HCT116 (cell line): ENCODE data around the gene AP4S1. TPM values are rescaled to one million over a fixed set of nuclear protein-coding genes. Genes with fewer than 3 reads are reported as not detected.
A peak's percentile ranks its signal among the peaks of the same experiment; 100 is the strongest.
"Not testable (repeated sequence)": the region's sequence is repeated elsewhere in the genome, so short reads cannot be mapped to it uniquely, and the experiment has no call there.

Experiments used
- ATAC-seq: fragments of 200-7000 bp; cut with Tn5 transposase; 2 replicates; pipeline ENCODE4 v1.9.1; 2020; ENCODE audit warnings: mild to moderate bottlenecking, moderate library complexity
- BruUV-seq: library from RNA; stranded (reverse); fragments of 400-500 nt; replicated peaks from 2 replicates; lab custom pipeline; 2021; lab: Mats Ljungman, UMichigan
- CTCF ChIA-PET: fragments of 300-600 bp; sonication (Branson Sonifier 250); formaldehyde crosslinking; loops from one replicate; lab custom pipeline; 2021; ENCODE audit warnings: antibody characterized with exemption; lab: Charles Lee
- POLR2A ChIA-PET: fragments of 300-600, 350-600 bp; sonication (Branson Sonifier 250); formaldehyde crosslinking; loops from one replicate; lab custom pipeline; 2021; ENCODE audit warnings: antibody characterized with exemption; lab: Charles Lee
- RAD21 ChIA-PET, 2 experiments: fragments of 300-600 bp; sonication (Branson Sonifier 250); formaldehyde crosslinking; loops; one replicate each; lab custom pipeline; 2023; ENCODE audit warnings: low total read pairs in 2 of 2; ENCODE audit not compliant: uncharacterized antibody in 2 of 2, unreplicated experiment in 2 of 2, low non-redundant PET in 1 of 2; lab: Charles Lee
- DNase-seq: peaks from one replicate; pipeline ENCODE4 v3.0.0-alpha.2; 2010; ENCODE audit warnings: low read depth, low spot score
- H2AFZ ChIP-seq: fragments of 200-600 bp; shearing (Covaris generic), sonication (generic); 2 replicates; pipeline ENCODE4 v1.6.1; 2017; ENCODE audit warnings: low read depth, mixed run types, mixed read lengths, antibody characterized with exemption, low read length; ENCODE audit not compliant: poor library complexity, severe bottlenecking
- H3K27ac ChIP-seq: 2 replicates; pipeline ENCODE4 v1.5.1; 2012; ENCODE audit warnings: low read depth, low read length
- H3K27me3 ChIP-seq: fragments of 200-600 bp; sonication (generic); 2 replicates; pipeline ENCODE4 v1.6.1; 2016; ENCODE audit warnings: mixed run types, low read length, mixed read lengths; ENCODE audit not compliant: insufficient read depth
- H3K36me3 ChIP-seq, 2 experiments: fragments of 200-500 bp in 1 of 2; fragments of 200-600 bp in 1 of 2; sonication (Bioruptor generic) in 1 of 2; sonication (generic) in 1 of 2; 2 replicates each; pipeline versions ENCODE4 v1.5.1 to v1.6.1; 2014 to 2016; ENCODE audit warnings: low read length in 2 of 2, inconsistent platforms in 1 of 2, mixed read lengths in 1 of 2, mixed run types in 1 of 2; ENCODE audit not compliant: insufficient read depth in 2 of 2, control insufficient read depth in 1 of 2
- H3K4me1 ChIP-seq, 2 experiments: fragments of 200-600 bp in 1 of 2; sonication (generic) in 1 of 2; 2 replicates each; pipeline versions ENCODE4 v1.5.1 to v1.6.1; 2012 to 2017; ENCODE audit warnings: low read length in 2 of 2, inconsistent platforms in 1 of 2, mild to moderate bottlenecking in 1 of 2, mixed read lengths in 1 of 2, mixed run types in 1 of 2, moderate library complexity in 1 of 2; ENCODE audit not compliant: insufficient read depth in 2 of 2, control insufficient read depth in 1 of 2
- H3K4me2 ChIP-seq: fragments of 200-600 bp; sonication (generic); 2 replicates; pipeline ENCODE4 v1.6.1; 2017; ENCODE audit warnings: mixed run types, low read length, mixed read lengths
- H3K4me3 ChIP-seq, 2 experiments: fragments of 200-600 bp in 1 of 2; sonication (generic) in 1 of 2; replicated peaks in 1 of 2; 2 replicates each; pipeline ENCODE4 v1.5.1; 2011 to 2016; ENCODE audit warnings: low read length in 2 of 2, control low read depth in 1 of 2, low read depth in 1 of 2, mild to moderate bottlenecking in 1 of 2, mixed read lengths in 1 of 2, mixed run types in 1 of 2
- H3K79me2 ChIP-seq: fragments of 200-600 bp; sonication (generic); 2 replicates; pipeline ENCODE4 v1.6.1; 2017; ENCODE audit warnings: mild to moderate bottlenecking, mixed run types, low read length, moderate library complexity, mixed read lengths; ENCODE audit not compliant: insufficient read depth
- H3K9ac ChIP-seq: fragments of 200-600 bp; sonication (generic); 2 replicates; pipeline ENCODE4 v1.6.1; 2016; ENCODE audit warnings: low read length, mixed read lengths
- H3K9me2 ChIP-seq: fragments of 200-600 bp; sonication (generic), shearing (Covaris generic); 2 replicates; pipeline ENCODE4 v1.6.1; 2017; ENCODE audit warnings: mixed run types, mild to moderate bottlenecking, moderate library complexity; ENCODE audit not compliant: insufficient read depth
- H3K9me3 ChIP-seq, 2 experiments: fragments of 200-500 bp in 1 of 2; fragments of 200-600 bp in 1 of 2; sonication (Bioruptor generic) in 1 of 2; sonication (generic) in 1 of 2; 2 replicates each; pipeline ENCODE4 v1.6.1; 2014 to 2017; ENCODE audit warnings: low read length in 2 of 2, mixed read lengths in 2 of 2, inconsistent platforms in 1 of 2, low read depth in 1 of 2, mild to moderate bottlenecking in 1 of 2, mixed run types in 1 of 2, moderate library complexity in 1 of 2; ENCODE audit not compliant: control insufficient read depth in 1 of 2, insufficient read depth in 1 of 2
- H4K20me1 ChIP-seq: fragments of 200-600 bp; sonication (generic), shearing (Covaris generic); 2 replicates; pipeline ENCODE4 v1.6.1; 2017; ENCODE audit warnings: mixed run types, mild to moderate bottlenecking, moderate library complexity; ENCODE audit not compliant: insufficient read depth
- CEBPB ChIP-seq: IDR thresholded peaks from 2 replicates; pipeline ENCODE4 v1.6.1; 2012; ENCODE audit warnings: low read depth
- POLR2A ChIP-seq: IDR thresholded peaks from 2 replicates; pipeline ENCODE4 v1.7.0; 2011; ENCODE audit warnings: borderline replicate concordance; ENCODE audit not compliant: insufficient read depth, insufficient read length; ENCODE audit errors: extremely low read depth
- POLR2AphosphoS5 ChIP-seq: IDR thresholded peaks from 2 replicates; pipeline ENCODE4 v1.6.1; 2011; ENCODE audit warnings: mild to moderate bottlenecking, low read depth, low read length, moderate library complexity
- TCF7L2 ChIP-seq: IDR thresholded peaks from 2 replicates; pipeline ENCODE4 v1.7.0; 2011; ENCODE audit warnings: borderline replicate concordance, inconsistent platforms; ENCODE audit not compliant: insufficient read depth, insufficient read length; ENCODE audit errors: extremely low read depth
- ZFX ChIP-seq: fragments of 450-650 bp; IDR thresholded peaks from 2 replicates; pipeline ENCODE4 v1.6.1; 2017
- intact Hi-C: fragments of 100-400 bp; cut with micrococcal nuclease; formaldehyde crosslinking; loops from 2 replicates; pipeline ENCODE4 v1.10.0; 2022
- total RNA-seq: library from RNA; stranded (reverse); gene quantifications from one replicate; pipeline ENCODE4 v1.2.1, GENCODE V29; 2021; ENCODE audit not compliant: unreplicated experiment

The AP4S1 gene
- total RNA-seq, 1 experiment from 2014 or later, result 5.0 TPM

- Histone ChIP-seq H3K4me2 (peak overlapping the region; percentile 8; the same call in 1 of the 2 replicates), H3K27ac (peak overlapping the region; percentile 32; the same call in 1 of the 2 replicates), H3K36me3 (no peaks in the 10 kb centered on the region), H3K4me1 (peaks cover 23 to 29% of the 10 kb centered on the region in 2 experiments), H4K20me1 (no peaks in the 10 kb centered on the region), H3K4me3 (no peak overlapping the region), H3K9ac (no peak overlapping the region), H3K79me2 (no peaks in the 10 kb centered on the region), H3K9me2 (no peaks in the 10 kb centered on the region), H3K9me3 (no peaks in the 10 kb centered on the region), H3K27me3 (no peaks in the 10 kb centered on the region), H2AFZ (no peak overlapping the region)
- intact Hi-C loops, result no loop called here
- ChIA-PET POLR2A (interaction anchor here (1.3 to 1.9 kb wide), 2 partner anchors 28 to 33 kb away, joined by 3 to 4 read pairs; partner anchors contain the start of gene STRN3), RAD21 (no interaction called here), CTCF (interaction anchor here (0.9 kb wide), 1 partner anchor 23 kb away, joined by 3 read pairs; no protein-coding TSS in a partner anchor)
- DNase-seq (no peak), ATAC-seq (no peak)
- TF ChIP-seq CEBPB (peak; percentile 72), POLR2AphosphoS5 (no peak)
- no TSS peak for BruUV-seq
Observed at GRCh38 chr14:31059152-31059924, 33.9 kb downstream of the AP4S1 start.

GRCh38 chr14:31060253-31060875, 34.9 kb downstream of the AP4S1 start:
- no peaks in the 10 kb centered on the region for H3K27me3 ChIP-seq
- RAD21 ChIA-PET, result no interaction called here

GRCh38 chr14:31062908-31063307, 37.5 kb downstream of the AP4S1 start:
- BruUV-seq, H4K20me1 ChIP-seq, ATAC-seq, H3K4me3 ChIP-seq, H3K9me2 ChIP-seq, H3K4me2 ChIP-seq, H3K9ac ChIP-seq, DNase-seq, H3K36me3 ChIP-seq, H3K27ac ChIP-seq, POLR2A ChIA-PET, H3K9me3 ChIP-seq, RAD21 ChIA-PET, H2AFZ ChIP-seq, H3K27me3 ChIP-seq, H3K79me2 ChIP-seq, CTCF ChIA-PET, intact Hi-C loops: not testable (repeated sequence)
- H3K4me1 ChIP-seq, result peaks cover 15 to 18% of the 10 kb centered on the region in 2 experiments

More at GRCh38 chr14:31060253-31060875, 34.9 kb downstream of the AP4S1 start:
- Histone ChIP-seq H3K4me2 (no peak overlapping the region), H3K4me3 (no peak overlapping the region), H3K9me3 (no peaks in the 10 kb centered on the region), H3K9ac (no peak overlapping the region), H3K9me2 (no peaks in the 10 kb centered on the region), H3K36me3 (no peaks in the 10 kb centered on the region), H4K20me1 (no peaks in the 10 kb centered on the region), H3K79me2 (no peaks in the 10 kb centered on the region), H2AFZ (no peak overlapping the region), H3K27ac (no peak overlapping the region), H3K4me1 (peaks cover 20 to 23% of the 10 kb centered on the region in 2 experiments)
- ATAC-seq (no peak), DNase-seq (no peak)
- intact Hi-C loops, result no loop called here
- TF ChIP-seq ZFX (no peak), TCF7L2 (no peak), POLR2A (no peak)
- CTCF ChIA-PET, result interaction anchor here (0.9 kb wide), 1 partner anchor 22 kb away, joined by 3 read pairs; no protein-coding TSS in a partner anchor
- no TSS peak for BruUV-seq
- POLR2A ChIA-PET, result interaction anchor here (1.3 to 1.9 kb wide), 2 partner anchors 29 to 34 kb away, joined by 3 to 4 read pairs; partner anchors contain the start of gene STRN3
